Activated T-helper 9 cell treated with anti-CD3 and anti-CD28 coated beads, Interleukin-2, amount 50 U/mL, for 16 hours (primary cell): ENCODE data around the gene SYCE3.
"Not testable (repeated sequence)": the region's sequence is repeated elsewhere in the genome, so short reads cannot be mapped to it uniquely, and the experiment has no call there.

Source experiments
- DNase-seq: peaks from one replicate; pipeline ENCODE4 v3.0.0-alpha.2; 2020; ENCODE audit warnings: low read depth

SYCE3 gene

DNA sequence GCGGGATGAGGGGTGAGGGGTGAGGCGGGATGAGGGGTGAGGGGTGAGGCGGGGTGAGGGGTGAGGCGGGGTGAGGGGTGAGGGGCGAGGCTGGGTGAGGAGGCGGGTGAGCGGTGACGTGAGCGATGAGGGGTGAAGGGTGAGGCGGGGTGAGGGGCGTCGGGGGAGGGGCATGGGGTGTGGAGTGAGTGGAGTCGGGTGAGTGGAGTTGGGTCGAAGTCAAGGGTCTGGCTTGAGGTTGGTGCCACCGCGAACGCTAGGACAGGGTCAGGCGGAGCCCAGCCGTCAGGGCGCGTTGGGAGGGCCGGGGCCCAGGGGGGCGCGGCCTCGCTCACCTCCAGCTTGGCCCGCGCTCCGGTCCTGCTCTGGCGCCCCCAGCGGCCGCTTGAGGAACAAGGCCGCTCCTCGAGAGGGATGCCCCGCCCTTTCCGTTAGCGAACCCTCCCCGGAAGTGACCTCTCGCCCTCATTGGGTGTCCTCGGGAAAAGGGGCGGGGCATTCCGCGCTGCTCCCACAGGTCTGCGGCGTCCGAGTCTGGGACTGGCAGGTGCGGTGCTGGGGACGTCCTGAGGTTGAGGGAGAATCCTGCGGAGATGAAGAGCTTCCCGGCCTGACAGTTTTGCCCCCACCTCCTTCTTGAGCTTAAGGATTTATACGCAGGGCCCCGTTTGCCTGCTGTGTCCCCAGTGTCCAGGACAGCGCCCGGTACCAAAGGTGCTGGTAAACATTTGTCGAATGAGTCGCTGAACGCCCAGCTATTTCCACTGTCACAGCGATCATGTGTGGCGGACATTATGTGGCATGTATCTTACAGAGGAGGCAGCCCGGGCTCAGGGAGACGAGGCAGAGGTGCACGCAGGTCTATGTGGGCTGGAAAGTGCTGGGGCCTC lies at the start of gene SYCE3:
Gene SYCE3, minus strand, starts transcription at position 397 of the 890 bp plus-strand sequence. CDS start 6,514 bp downstream, outside the sequence.
- peak; percentile 95 for DNase-seq

DNA sequence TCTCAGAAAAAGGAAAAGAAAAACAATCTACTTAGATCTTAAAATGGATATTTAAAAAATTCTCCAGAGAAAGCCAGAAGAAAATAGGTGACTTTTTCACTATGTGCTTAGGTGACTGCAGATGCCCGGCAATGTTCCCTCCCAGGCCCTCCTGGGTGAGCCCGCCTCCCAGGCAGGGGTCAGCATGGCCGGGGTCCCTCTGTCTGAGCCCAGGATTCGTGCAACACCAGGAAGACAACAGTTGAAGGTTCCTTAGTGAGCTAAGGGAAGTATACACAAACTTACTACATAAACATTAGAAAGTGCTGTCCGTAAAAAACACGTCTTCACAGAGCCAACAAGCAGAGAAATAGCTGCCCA lies 49.4 kb upstream of the SYCE3 start:
- DNase-seq, result no peak

GRCh38 chr22:50611341-50612060 lies 48.8 kb upstream of the SYCE3 start:
- DNase-seq, result no peak

- no peak for DNase-seq
Measured at GRCh38 chr22:50610581-50610980, 47.9 kb upstream of the SYCE3 start.

- no peak for DNase-seq
Measured at GRCh38 chr22:50610041-50610451, 47.3 kb upstream of the SYCE3 start.

DNA sequence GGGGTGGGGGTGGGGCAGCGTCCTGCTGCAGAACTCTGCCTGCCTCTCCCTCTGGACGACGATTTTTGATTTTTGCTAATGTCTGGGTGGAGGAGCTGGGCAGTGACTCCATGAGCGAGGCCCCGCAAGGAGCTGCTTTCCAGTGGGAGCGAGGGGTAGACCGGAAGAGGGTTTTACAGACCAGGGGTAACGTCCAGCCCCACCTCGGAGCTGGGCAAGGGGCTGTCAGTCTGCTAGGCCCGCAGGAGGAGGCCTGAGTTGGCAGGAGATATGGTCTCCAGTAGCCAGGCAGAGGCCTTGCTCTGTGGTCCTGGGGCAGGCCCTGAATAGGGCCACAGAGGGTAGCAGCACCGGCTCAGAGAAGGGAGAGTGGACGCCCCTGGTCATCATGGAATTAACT lies 46.9 kb upstream of the SYCE3 start:
- DNase-seq, result no peak

GRCh38 chr22:50608996-50609395 lies 46.3 kb upstream of the SYCE3 start:
- no peak for DNase-seq

DNA sequence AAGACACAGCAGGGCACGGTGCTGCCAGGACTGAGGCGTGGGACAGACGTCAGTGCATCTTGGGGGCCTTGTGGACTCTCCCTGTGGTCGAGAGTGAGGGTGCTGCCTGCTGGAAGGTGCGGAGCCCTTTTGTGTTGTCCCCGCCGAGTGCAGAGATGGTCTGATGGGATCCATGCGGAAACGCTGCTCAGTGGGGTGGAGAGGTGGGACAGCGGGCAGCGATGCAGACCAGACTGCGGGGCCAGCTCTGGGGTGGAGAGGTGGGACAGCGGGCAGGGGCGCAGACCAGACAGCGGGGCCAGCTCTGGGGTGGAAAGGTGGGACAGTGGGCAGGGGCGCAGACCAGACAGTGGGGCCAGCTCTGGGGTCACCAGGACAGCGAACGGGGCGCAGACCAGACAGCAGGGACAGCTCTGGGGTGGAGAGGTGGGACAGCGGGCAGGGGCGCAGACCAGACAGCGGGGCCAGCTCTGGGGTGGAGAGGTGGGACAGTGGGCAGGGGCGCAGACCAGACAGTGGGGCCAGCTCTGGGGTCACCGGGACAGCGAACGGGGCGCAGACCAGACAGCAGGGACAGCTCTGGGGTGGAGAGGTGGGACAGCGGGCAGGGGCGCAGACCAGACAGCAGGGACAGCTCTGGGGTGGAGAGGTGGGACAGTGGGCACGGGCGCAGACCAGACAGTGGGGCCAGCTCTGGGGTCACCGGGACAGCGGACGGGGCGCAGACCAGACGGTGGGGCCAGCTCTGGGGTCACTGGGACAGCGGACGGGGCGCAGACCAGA lies 45.5 kb upstream of the SYCE3 start:
- not testable (repeated sequence) for DNase-seq

DNA sequence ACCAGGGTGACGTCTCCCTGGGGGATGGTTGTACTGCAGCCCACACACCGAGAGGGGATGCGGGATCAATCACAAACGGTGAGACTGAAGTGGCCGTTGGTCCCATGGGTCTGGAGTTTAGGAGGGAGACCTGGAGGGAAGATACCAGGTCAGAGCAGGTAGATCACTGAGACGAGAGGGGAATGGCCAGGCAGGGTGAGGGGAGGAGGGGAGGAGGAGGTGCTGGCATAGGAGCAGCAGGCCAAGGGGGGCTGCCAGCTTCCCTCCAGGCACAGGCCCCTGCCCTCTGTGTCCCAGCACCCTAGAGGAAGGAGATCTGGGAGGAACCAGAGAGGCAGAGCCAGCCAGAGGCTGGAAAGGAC lies 44.9 kb upstream of the SYCE3 start:
- DNase-seq, result no peak

GRCh38 chr22:50606946-50607658 lies 44.4 kb upstream of the SYCE3 start:
- DNase-seq, result no peak

DNA sequence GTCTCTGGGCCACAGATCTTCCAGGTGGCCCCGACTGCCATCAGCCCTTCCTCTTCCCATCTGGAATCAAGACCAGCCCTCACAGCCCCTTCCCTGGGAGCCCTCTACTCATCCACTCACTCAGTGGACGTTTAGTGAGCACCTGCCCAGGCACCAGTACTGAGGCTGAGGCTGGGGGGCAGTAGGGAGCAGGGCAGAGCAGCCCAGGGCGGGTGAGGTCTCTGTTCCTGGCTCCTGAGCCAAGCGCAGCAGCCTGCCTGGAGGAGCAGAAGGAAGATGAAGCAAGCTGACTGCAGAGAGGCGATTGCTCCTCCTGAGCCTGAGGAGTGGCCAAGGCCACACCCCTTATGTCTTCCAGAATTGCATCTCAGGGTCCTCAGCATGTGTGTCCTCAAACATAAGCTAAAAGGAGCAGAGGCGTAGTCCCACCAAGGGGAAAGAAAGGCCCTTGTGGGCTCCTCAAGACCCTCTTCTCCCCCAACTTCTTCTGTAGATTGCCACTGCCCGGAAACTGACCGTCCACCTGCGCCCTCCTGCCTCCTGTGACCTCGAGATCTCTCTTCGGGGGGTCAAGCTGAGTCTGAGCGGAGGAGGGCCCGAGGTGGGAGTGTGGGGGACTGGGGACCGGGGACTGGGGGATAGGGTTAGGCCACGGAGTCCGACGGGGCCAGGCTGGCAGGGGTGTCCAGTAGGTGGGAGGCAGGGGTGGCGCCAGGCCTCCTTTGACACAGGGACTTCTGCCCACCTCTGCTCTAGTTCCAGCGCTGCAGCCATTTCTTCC lies 43.6 kb upstream of the SYCE3 start:
- DNase-seq, result no peak

GRCh38 chr22:50605613-50606074 lies 42.9 kb upstream of the SYCE3 start:
- no peak for DNase-seq

DNA sequence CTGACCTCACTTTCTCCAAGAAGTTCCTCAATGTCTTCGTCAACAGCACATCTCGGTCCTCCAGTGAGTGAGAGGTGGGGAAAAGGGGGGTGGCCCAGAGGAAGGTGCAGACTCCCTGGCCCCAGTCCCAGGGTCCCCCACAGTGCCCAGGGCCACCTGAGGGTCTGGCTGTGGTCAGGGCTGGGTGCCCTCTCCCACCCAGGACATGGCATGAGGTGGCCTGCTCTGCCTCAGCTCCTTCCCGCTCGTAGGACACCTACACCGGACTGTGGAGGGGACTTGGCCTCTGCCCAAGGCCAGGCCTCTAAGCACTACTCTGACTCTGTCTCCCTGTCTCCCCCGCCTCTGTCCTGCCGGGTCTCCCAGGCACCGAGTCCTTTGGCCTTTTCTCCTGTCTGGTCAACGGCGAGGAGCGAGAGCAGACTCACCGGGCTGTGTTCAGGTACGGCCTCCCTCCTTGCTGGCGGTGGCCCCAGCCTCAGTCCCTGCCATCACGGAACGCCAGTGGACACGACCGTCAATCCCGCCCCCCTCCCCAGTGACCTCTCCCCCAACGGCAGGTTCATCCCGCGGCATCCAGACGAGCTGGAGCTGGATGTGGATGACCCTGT lies 42.4 kb upstream of the SYCE3 start:
- no peak for DNase-seq

DNA sequence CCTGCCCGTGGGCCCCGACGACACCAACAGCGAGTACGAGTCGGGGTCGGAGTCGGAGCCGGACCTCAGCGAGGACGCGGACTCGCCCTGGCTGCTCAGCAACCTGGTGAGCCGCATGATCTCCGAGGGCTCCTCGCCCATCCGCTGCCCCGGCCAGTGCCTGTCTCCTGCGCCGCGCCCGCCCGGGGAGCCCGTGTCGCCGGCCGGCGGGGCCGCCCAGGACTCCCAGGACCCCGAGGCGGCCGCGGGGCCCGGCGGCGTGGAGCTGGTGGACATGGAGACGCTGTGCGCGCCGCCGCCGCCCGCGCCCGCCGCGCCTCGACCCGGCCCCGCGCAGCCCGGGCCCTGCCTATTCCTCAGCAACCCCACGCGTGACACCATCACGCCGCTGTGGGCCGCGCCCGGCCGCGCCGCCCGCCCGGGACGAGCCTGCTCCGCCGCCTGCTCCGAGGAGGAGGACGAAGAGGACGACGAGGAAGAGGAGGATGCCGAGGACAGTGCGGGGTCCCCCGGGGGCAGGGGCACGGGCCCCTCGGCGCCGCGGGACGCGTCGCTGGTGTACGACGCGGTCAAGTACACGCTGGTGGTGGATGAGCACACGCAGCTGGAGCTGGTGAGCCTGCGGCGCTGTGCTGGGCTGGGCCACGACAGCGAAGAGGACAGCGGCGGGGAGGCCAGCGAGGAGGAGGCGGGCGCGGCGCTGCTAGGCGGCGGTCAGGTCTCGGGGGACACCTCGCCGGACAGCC lies 41.7 kb upstream of the SYCE3 start:
- no peak for DNase-seq

DNA sequence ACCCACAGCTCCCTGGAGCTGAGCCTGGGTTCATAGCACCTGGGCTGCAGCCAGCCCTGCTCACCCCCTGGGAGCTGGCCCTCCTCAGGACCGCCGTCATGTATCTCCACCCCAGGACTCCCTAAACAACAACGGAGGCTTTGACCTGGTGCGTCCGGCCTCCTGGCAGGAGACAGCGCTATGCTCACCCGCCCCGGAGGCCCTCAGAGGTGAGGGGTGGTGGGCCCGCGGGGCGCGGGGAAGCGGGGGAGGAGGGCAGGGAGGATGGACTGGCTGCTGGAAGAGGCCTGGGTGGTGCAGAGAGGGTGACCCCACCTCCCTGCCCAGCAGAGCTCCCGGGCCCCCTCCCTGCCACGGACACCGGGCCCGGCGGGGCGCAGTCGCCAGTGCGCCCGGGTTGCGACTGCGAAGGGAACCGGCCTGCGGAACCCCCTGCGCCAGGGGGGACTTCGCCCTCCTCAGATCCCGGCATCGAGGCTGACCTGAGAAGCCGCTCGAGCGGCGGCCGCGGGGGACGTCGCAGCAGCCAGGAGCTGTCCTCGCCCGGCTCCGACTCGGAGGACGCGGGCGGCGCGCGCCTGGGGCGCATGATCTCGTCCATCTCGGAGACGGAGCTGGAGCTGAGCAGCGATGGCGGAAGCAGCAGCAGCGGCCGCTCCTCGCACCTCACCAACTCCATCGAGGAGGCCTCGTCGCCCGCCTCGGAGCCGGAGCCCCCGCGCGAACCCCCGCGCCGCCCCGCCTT lies 41.0 kb upstream of the SYCE3 start:
- no peak for DNase-seq

DNA sequence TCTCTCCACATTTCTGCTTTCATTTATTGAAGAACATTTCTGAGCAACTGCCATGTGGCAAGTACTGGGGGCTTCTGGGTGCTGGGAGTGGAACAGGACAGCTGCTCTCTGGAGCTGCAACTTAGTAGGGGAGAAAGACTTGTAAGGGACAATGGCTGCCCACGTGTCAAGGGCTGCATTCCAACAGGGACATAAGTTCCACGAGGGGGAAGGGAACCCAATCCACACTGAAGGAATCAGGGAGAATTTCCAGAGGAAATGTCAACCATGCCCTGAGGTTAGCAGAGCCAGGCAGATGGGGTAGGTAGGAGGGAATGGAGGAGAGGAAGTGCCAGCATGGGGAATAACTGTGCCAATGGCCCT lies 39.6 kb upstream of the SYCE3 start:
- DNase-seq, result no peak

DNA sequence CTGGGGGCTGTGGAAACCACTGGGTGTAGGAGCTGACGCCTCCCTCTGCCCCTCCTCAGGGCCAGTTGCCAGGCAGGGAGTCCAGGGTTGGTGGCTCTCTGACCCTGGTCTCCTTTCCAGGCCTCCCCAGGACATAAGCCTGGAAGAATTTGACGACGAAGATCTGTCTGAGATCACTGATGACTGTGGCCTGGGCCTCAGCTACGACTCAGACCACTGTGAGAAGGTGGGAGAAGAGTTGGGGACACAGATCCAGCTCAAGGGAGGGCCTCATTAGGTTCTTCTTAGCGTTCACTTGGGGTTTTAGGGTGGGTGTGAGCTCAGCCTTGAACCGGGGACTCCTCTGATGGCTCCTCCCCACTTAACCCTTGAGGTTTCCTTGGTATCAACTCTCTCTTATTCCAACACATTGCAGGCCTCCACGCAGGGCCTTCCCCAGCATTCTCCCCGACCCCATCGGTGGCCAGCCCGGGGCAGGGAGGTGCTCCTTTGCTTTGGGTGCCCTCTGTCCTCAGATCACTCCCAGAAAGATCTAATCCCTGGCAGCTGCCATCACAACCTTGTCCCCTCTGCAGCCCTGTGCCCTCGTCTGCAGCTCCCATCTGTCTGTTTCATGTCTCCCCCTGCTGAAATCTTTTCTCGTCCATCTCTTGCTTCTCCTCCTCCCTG lies 39.1 kb upstream of the SYCE3 start:
- no peak for DNase-seq

DNA sequence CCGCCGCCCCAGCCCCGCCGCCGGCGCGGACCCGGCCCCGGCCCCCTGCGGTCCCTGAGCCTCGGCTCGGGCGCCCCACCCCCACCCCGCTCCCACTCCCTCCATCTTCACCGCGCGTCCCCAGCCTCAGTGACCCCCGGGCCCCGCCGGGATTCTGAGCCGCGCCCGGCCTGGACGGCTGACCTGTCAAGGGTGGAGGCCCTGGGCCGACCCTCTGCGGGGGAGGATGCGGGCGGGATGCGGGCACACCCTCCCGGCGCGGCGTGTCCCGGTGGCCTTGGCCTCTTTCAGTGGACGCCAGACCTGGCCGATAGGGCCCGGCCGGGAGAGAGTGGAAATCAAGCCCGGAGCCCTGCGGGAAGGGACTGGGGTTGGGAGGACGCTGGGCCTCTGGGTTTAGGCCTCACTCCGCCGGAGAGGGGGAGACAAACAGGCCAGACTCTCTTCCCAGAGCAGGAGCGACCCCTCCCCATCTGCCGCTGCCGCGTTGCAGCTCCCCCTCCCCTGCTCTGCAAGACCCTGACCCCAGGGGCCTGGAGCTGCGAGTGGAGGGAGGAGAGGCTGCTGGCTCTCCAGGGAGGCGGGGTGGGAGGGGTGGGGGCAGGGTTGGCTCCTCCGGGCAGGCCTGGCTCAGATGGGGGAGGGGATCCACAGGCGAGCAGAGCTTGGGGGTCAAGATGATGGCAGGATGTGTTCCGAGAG lies 38.4 kb upstream of the SYCE3 start:
- no peak for DNase-seq
